Keratinocyte (primary cell): ENCODE data around the gene FFAR2. TPM values are rescaled to one million over a fixed set of nuclear protein-coding genes. Genes with fewer than 3 reads are reported as not detected.

Source experiments
- DNase-seq: peaks from one replicate; pipeline ENCODE4 v3.0.0-alpha.2; 2011; ENCODE audit warnings: low read depth, missing footprints, low spot score
- FAIRE-seq: peaks from 2 replicates; lab custom pipeline; 2011; peaks lifted over from hg19 to GRCh38; lab: Jason Lieb, UNC
- H2AFZ ChIP-seq: 2 replicates; pipeline ENCODE4 v1.6.0; 2012; ENCODE audit warnings: low read length, control low read depth, inconsistent platforms; ENCODE audit not compliant: control insufficient read depth
- H3K27ac ChIP-seq: 2 replicates; pipeline ENCODE4 v1.5.1; 2011; ENCODE audit warnings: low read length; ENCODE audit not compliant: control insufficient read depth, insufficient read depth
- H3K27me3 ChIP-seq: 3 replicates; pipeline ENCODE4 v1.6.0; 2011; ENCODE audit warnings: low read length; ENCODE audit not compliant: control insufficient read depth, insufficient read depth; ENCODE audit errors: extremely low read depth
- H3K36me3 ChIP-seq, 2 experiments: 2 replicates in 1 of 2; 3 replicates in 1 of 2; pipeline ENCODE4 v1.5.1; 2011; ENCODE audit warnings: low read length in 2 of 2, mild to moderate bottlenecking in 1 of 2; ENCODE audit not compliant: control insufficient read depth in 2 of 2, insufficient read depth in 2 of 2; ENCODE audit errors: extremely low read depth in 1 of 2
- H3K4me1 ChIP-seq: 3 replicates; pipeline ENCODE4 v1.5.1; 2011; ENCODE audit warnings: low read length; ENCODE audit not compliant: control insufficient read depth, insufficient read depth; ENCODE audit errors: extremely low read depth
- H3K4me2 ChIP-seq: 3 replicates; pipeline ENCODE4 v1.6.0; 2011; ENCODE audit warnings: low read depth, low read length; ENCODE audit not compliant: control insufficient read depth, insufficient read depth; ENCODE audit errors: extremely low read depth
- H3K4me3 ChIP-seq, 3 experiments: fragments of 200-600 bp in 1 of 3; sonication (generic) in 1 of 3; 2 replicates in 2 of 3; 3 replicates in 1 of 3; pipeline ENCODE4 v1.5.1; 2011 to 2016; ENCODE audit warnings: low read length in 3 of 3, mild to moderate bottlenecking in 3 of 3, control low read depth in 2 of 3, inconsistent platforms in 1 of 3, low read depth in 1 of 3, mixed read lengths in 1 of 3, mixed run types in 1 of 3, moderate library complexity in 1 of 3; ENCODE audit not compliant: control insufficient read depth in 2 of 3, insufficient read depth in 2 of 3; ENCODE audit errors: extremely low read depth in 1 of 3
- H3K79me2 ChIP-seq: 2 replicates; pipeline ENCODE4 v1.6.0; 2012; ENCODE audit warnings: low read length; ENCODE audit not compliant: control insufficient read depth, insufficient read depth
- H3K9ac ChIP-seq: 3 replicates; pipeline ENCODE4 v1.6.0; 2011; ENCODE audit warnings: low read length; ENCODE audit not compliant: control insufficient read depth, insufficient read depth; ENCODE audit errors: extremely low read depth
- H3K9me1 ChIP-seq: 3 replicates; pipeline ENCODE4 v1.6.0; 2011; ENCODE audit warnings: low read length; ENCODE audit not compliant: control insufficient read depth, insufficient read depth; ENCODE audit errors: extremely low read depth
- H3K9me3 ChIP-seq: 2 replicates; pipeline ENCODE4 v1.5.1; 2012; ENCODE audit warnings: low read depth, low read length; ENCODE audit not compliant: control insufficient read depth
- H4K20me1 ChIP-seq: 3 replicates; pipeline ENCODE4 v1.6.0; 2011; ENCODE audit warnings: low read length; ENCODE audit not compliant: control insufficient read depth, insufficient read depth; ENCODE audit errors: extremely low read depth
- CTCF ChIP-seq, 3 experiments: IDR thresholded peaks in 1 of 3; conservative IDR thresholded peaks in 1 of 3; optimal IDR thresholded peaks in 1 of 3; 2 replicates in 2 of 3; 3 replicates in 1 of 3; pipeline versions ENCODE3 to v1.5.1; 2011; ENCODE audit warnings: low read length in 3 of 3, mild to moderate bottlenecking in 3 of 3, moderate library complexity in 2 of 3, control low read depth in 1 of 3, inconsistent platforms in 1 of 3; ENCODE audit not compliant: insufficient read depth in 2 of 3; ENCODE audit errors: extremely low read depth in 1 of 3
- EZH2 ChIP-seq: IDR thresholded peaks from one replicate; pipeline ENCODE4 v1.6.1; 2012; ENCODE audit warnings: inconsistent platforms, mild to moderate bottlenecking, low read length, moderate library complexity
- dilution Hi-C: fragments of 300-500 bp; cut with MboI; formaldehyde crosslinking; loops from one replicate; pipeline ENCODE4 v1.7.0; 2020; ENCODE audit warnings: low sequenced_read_pairs; ENCODE audit not compliant: extremely low pct_ligation_motif_present
- polyA plus RNA-seq, 5 experiments: library from polyadenylated mRNA; depleted of rRNA in 3 of 5; stranded (reverse) in 3 of 5; stranded (forward) in 1 of 5; unstranded in 1 of 5; fragments of >200 nt; gene quantifications; 1 replicate in 1 of 5; 2 replicates in 3 of 5; 3 replicates in 1 of 5; pipeline versions ENCODE4 v1.2.1 to v1.2.3, GENCODE V29; 2011 to 2012; ENCODE audit warnings: missing spikeins in 2 of 5, low read depth in 1 of 5, low replicate concordance in 1 of 5

The FFAR2 gene
- polyA plus RNA-seq, 1 donor (not counting 4 experiments of a cell fraction or from before 2014, with no cell fraction given) = not detected

GRCh38 chr19:35425682-35426081, 22.4 kb upstream of the FFAR2 start:
- no peaks in the 10 kb centered on the region for H4K20me1 ChIP-seq
- dilution Hi-C loops = no loop called here

GRCh38 chr19:35427187-35427586, 20.9 kb upstream of the FFAR2 start:
- no peak for DNase-seq
- no peak for TF ChIP-seq CTCF (optimal IDR thresholded peaks at IDR 0.05 in 1 of 3, IDR thresholded peaks at IDR 0.05 in 1 of 3, conservative IDR thresholded peaks at IDR 0.05 in 1 of 3; ENCODE audit: extremely low read depth in 1 of 3, insufficient read depth in 2 of 3, low read length in 3 of 3)
- TF ChIP-seq EZH2 = no peak
- H3K27me3 ChIP-seq = peaks cover 5% of the 10 kb centered on the region
- H4K20me1 ChIP-seq = no peaks in the 10 kb centered on the region
- H3K9me1 ChIP-seq = no peaks in the 10 kb centered on the region
- no peak overlapping the region for H3K27ac ChIP-seq
- H3K79me2 ChIP-seq = no peaks in the 10 kb centered on the region
- no peaks in the 10 kb centered on the region for H3K36me3 ChIP-seq
- no peak overlapping the region for H3K4me2 ChIP-seq
- no peaks in the 10 kb centered on the region for H3K9me3 ChIP-seq
- no peak for FAIRE-seq
- H3K4me1 ChIP-seq = no peaks in the 10 kb centered on the region
- dilution Hi-C loops = no loop called here
- no peak overlapping the region for H3K4me3 ChIP-seq
- no peak overlapping the region for H2AFZ ChIP-seq
- H3K9ac ChIP-seq = no peak overlapping the region

More at GRCh38 chr19:35425682-35426081, 22.4 kb upstream of the FFAR2 start:
- Histone ChIP-seq H3K27me3 (peaks cover 5% of the 10 kb centered on the region), H3K4me3 (no peak overlapping the region), H3K4me1 (no peaks in the 10 kb centered on the region), H3K79me2 (no peaks in the 10 kb centered on the region), H3K9me3 (no peaks in the 10 kb centered on the region), H3K4me2 (no peak overlapping the region), H3K9me1 (no peaks in the 10 kb centered on the region), H2AFZ (no peak overlapping the region), H3K36me3 (no peaks in the 10 kb centered on the region), H3K27ac (no peak overlapping the region), H3K9ac (no peak overlapping the region)
- FAIRE-seq = no peak
- TF ChIP-seq CTCF (optimal IDR thresholded peaks at IDR 0.05 in 1 of 3, IDR thresholded peaks at IDR 0.05 in 1 of 3, conservative IDR thresholded peaks at IDR 0.05 in 1 of 3; ENCODE audit: extremely low read depth in 1 of 3, insufficient read depth in 2 of 3, low read length in 3 of 3) = no peak
- no peak for TF ChIP-seq EZH2
- no peak for DNase-seq
